Measurements from ENCODE around the gene YY1. TPM values are rescaled to one million over a fixed set of nuclear protein-coding genes. Genes with fewer than 3 reads are reported as not detected.

Gene YY1
- total and polyA plus RNA-seq, 2 experiments from 2014 or later, result 27.0 to 73.4 TPM

GRCh38 chr14:100193417-100194357 lies 45.3 kb upstream of the YY1 start:
- H3K9me3 ChIP-seq (ENCODE audit: low read depth), result no peaks in the 10 kb centered on the region
- peak overlapping the region; percentile 25 for H3K27ac ChIP-seq
- TF ChIP-seq CTCF (IDR thresholded peaks at IDR 0.05; ENCODE audit: low read depth, low read length), result no peak
- H3K4me3 ChIP-seq, result peak overlapping the region; percentile 13
- no peaks in the 10 kb centered on the region for H3K27me3 ChIP-seq
- H3K36me3 ChIP-seq, result no peaks in the 10 kb centered on the region
- DNase-seq (ENCODE audit: low read depth in 1 of 2, low spot score in 1 of 2), result no peak
- H3K4me1 ChIP-seq (ENCODE audit: low read depth), result peaks cover 4% of the 10 kb centered on the region

GRCh38 chr14:100199240-100199860 lies 39.6 kb upstream of the YY1 start:
- H3K4me1 ChIP-seq (ENCODE audit: low read depth), result peaks cover 2% of the 10 kb centered on the region
- DNase-seq (ENCODE audit: low read depth in 1 of 2, low spot score in 1 of 2), result no peak
- no peaks in the 10 kb centered on the region for H3K27me3 ChIP-seq
- no peak for TF ChIP-seq CTCF (IDR thresholded peaks at IDR 0.05; ENCODE audit: low read depth, low read length)
- H3K9me3 ChIP-seq (ENCODE audit: low read depth), result no peaks in the 10 kb centered on the region
- H3K4me3 ChIP-seq, result no peak overlapping the region
- no peak overlapping the region for H3K27ac ChIP-seq
- H3K36me3 ChIP-seq, result no peaks in the 10 kb centered on the region

- Histone ChIP-seq H3K9me3 (ENCODE audit: low read depth) (no peaks in the 10 kb centered on the region), H3K4me3 (no peak overlapping the region), H3K4me1 (ENCODE audit: low read depth) (peaks cover 4% of the 10 kb centered on the region), H3K27ac (no peak overlapping the region), H3K27me3 (no peaks in the 10 kb centered on the region), H3K36me3 (no peaks in the 10 kb centered on the region)
- no peak for TF ChIP-seq CTCF (IDR thresholded peaks at IDR 0.05; ENCODE audit: low read depth, low read length)
- no peak for DNase-seq (ENCODE audit: low read depth in 1 of 2, low spot score in 1 of 2)
Measured at GRCh38 chr14:100200311-100200710, 38.6 kb upstream of the YY1 start.

GRCh38 chr14:100201701-100202100 lies 37.2 kb upstream of the YY1 start:
- peaks cover 4% of the 10 kb centered on the region for H3K4me1 ChIP-seq (ENCODE audit: low read depth)
- no peak overlapping the region for H3K27ac ChIP-seq
- H3K4me3 ChIP-seq, result no peak overlapping the region
- DNase-seq (ENCODE audit: low read depth in 1 of 2, low spot score in 1 of 2), result no peak
- H3K36me3 ChIP-seq, result no peaks in the 10 kb centered on the region
- no peak for TF ChIP-seq CTCF (IDR thresholded peaks at IDR 0.05; ENCODE audit: low read depth, low read length)
- no peaks in the 10 kb centered on the region for H3K27me3 ChIP-seq
- H3K9me3 ChIP-seq (ENCODE audit: low read depth), result no peaks in the 10 kb centered on the region

GRCh38 chr14:100202712-100203111 lies 36.2 kb upstream of the YY1 start:
- Histone ChIP-seq H3K27me3 (no peaks in the 10 kb centered on the region), H3K4me3 (no peak overlapping the region), H3K36me3 (no peaks in the 10 kb centered on the region), H3K9me3 (ENCODE audit: low read depth) (no peaks in the 10 kb centered on the region), H3K27ac (no peak overlapping the region), H3K4me1 (ENCODE audit: low read depth) (peaks cover 4% of the 10 kb centered on the region)
- no peak for TF ChIP-seq CTCF (IDR thresholded peaks at IDR 0.05; ENCODE audit: low read depth, low read length)
- no peak for DNase-seq (ENCODE audit: low read depth in 1 of 2, low spot score in 1 of 2)
